ENCODE measurements around the gene ARHGAP27.

ARHGAP27 gene

GRCh38 chr17:45405250-45406086 is 27.2 kb downstream of the ARHGAP27 start:
- peak; percentile 26 for DNase-seq

GRCh38 chr17:45404870-45405249 is 27.8 kb downstream of the ARHGAP27 start:
- no peak for DNase-seq

- DNase-seq, result no peak
Observed at GRCh38 chr17:45403906-45404490, 28.7 kb downstream of the ARHGAP27 start.

- DNase-seq, result no peak
Observed at GRCh38 chr17:45402916-45403315, 29.8 kb downstream of the ARHGAP27 start.

GRCh38 chr17:45398800-45399199 is 33.9 kb downstream of the ARHGAP27 start:
- DNase-seq, result no peak

- DNase-seq, result no peak
Observed at GRCh38 chr17:45397796-45398195, 34.9 kb downstream of the ARHGAP27 start.

GRCh38 chr17:45396496-45397205 is 36.0 kb downstream of the ARHGAP27 start:
- DNase-seq, result no peak

GRCh38 chr17:45395569-45396415 is 36.9 kb downstream of the ARHGAP27 start:
- DNase-seq, result no peak

GRCh38 chr17:45394913-45395568 is 37.6 kb downstream of the ARHGAP27 start:
- DNase-seq, result peak; percentile 66

GRCh38 chr17:45394564-45394912 is 38.1 kb downstream of the ARHGAP27 start:
- DNase-seq, result no peak

- no peak for DNase-seq
Observed at GRCh38 chr17:45394091-45394490, 38.6 kb downstream of the ARHGAP27 start.

GRCh38 chr17:45393411-45393810 is 39.3 kb downstream of the ARHGAP27 start:
- no peak for DNase-seq

GRCh38 chr17:45391918-45392317 is 40.8 kb downstream of the ARHGAP27 start:
- DNase-seq, result no peak

- DNase-seq, result no peak
Observed at GRCh38 chr17:45391291-45391690, 41.4 kb downstream of the ARHGAP27 start.

GRCh38 chr17:45389354-45389753 is 43.3 kb downstream of the ARHGAP27 start:
- DNase-seq, result no peak

- DNase-seq, result no peak
Observed at GRCh38 chr17:45388604-45389325, 43.9 kb downstream of the ARHGAP27 start.

GRCh38 chr17:45387739-45388138 is 44.9 kb downstream of the ARHGAP27 start:
- no peak for DNase-seq

GRCh38 chr17:45386178-45386577 is 46.5 kb downstream of the ARHGAP27 start:
- DNase-seq, result no peak

GRCh38 chr17:45385331-45385997 is 47.2 kb downstream of the ARHGAP27 start:
- peak; percentile 87 for DNase-seq

GRCh38 chr17:45384789-45385262 is 47.8 kb downstream of the ARHGAP27 start:
- DNase-seq, result no peak
